T-helper 9 cell (primary cell): ENCODE results near the gene DCC.

ENCODE experiments used
- DNase-seq: peaks from one replicate; pipeline ENCODE4 v3.0.0-alpha.2; 2020

Gene DCC

GRCh38 chr18:52829876-52830405 lies 489.9 kb downstream of the DCC start:
- no peak for DNase-seq

- DNase-seq, result no peak
These were observed 504.3 kb downstream of the DCC start for GRCh38 chr18:52844323-52844722.

- DNase-seq, result no peak
These were observed 505.0 kb downstream of the DCC start for GRCh38 chr18:52845036-52845435.

- DNase-seq, result no peak
These were observed 510.1 kb downstream of the DCC start for GRCh38 chr18:52850031-52850560.

DNA sequence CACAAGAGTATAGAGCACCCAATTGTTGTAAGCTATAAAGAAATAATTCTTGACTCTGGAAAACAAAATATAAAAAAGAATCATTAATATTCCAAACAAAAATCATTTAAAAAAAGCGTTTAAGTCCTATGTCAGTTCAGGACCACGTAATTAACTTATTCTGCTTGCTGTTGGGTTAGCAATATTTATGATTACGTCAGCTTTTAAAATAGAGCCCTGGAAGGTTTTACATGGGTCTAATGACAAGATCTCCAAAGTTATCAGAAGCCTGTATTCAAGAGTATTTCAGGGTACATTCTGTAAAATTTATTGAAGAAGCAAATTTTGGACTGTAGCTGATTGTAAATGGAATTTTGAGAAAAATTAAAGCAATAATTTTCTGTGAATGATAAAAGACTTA lies 521.6 kb downstream of the DCC start:
- no peak for DNase-seq

GRCh38 chr18:52869349-52869923 lies 529.4 kb downstream of the DCC start:
- no peak for DNase-seq

DNA sequence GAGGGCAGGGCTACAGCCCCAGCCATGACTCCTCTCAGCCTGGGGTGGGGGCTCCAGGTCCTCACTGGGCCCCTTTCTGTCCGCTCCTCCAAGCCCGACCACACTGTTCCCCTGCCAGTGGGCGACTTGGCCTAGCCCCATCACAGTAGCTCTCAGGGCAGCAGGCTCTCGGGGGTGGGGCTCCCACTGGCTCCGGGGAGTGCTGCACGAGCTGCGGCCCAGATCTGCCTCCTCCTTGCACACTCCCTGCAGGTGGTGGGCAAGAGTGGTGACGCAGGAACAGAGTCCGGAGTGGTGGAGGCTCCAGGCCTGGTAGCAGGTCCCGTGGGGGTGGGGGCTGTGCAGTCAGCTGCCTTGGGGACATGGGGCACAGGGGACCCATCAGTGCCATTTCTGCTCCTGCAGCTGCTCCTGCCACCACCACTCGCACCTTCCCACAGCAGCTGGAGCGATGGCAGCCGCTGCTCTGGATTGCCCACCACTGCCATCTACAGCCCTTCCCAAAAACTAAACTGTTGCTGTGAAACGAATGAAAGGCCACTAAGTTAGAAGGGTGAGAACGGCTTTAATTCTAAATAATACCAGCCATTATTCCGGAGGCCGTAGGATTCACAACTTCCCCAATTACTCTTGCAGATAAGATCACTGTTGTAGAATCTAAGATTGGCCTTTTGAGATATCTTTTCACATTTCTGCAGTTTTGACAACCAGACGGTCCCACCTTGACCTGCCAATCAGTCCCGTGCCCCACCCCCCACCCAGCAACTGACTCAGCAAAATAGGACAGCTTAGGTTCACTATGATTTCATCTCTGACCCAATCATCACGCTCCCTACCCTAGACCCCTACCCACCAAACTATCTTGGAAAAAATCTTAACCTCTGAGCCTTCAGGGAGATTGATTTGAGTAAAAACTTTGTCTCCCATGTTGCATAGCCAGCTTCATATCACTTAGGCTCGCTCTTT lies 530.2 kb downstream of the DCC start:
- DNase-seq, result no peak

GRCh38 chr18:52874774-52875173 lies 534.8 kb downstream of the DCC start:
- no peak for DNase-seq

DNA sequence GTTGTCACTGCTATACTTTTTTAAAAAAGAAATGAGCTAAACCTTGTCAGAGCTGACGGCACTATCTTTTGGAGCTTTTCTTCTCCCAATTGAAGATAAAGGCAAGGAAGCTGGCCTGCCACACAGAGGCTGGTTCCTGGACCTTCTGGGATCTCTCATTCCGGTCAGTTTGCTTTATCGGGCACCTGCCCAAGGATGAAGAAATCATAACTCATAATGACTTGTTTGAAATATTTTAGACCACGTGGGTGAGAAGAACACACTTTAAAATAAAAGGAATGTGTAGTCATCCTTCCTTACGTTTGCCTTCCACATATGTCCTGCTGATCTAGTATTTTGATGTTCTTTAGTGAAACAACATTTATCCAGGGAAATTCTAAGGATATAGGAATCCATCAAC lies 535.7 kb downstream of the DCC start:
- DNase-seq, result no peak

DNA sequence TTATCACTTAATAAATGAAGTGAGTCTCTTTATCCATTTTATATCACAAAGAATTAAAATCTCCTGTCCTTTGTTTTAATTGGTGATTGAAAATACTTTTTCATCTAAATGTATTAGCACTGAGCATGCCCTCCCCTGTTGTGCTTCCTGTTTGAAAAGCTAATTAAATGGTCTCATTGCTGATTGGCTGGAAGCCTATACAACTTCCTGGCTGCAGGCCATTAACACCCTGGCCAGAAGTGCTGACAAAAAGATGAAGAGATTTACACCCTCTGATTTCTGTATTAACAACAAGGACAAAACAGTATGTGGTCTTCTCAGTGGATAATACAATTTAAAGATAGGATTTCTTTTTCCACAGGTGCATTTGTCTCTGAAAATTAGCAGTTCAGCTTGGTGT lies 548.0 kb downstream of the DCC start:
- DNase-seq, result no peak

DNA sequence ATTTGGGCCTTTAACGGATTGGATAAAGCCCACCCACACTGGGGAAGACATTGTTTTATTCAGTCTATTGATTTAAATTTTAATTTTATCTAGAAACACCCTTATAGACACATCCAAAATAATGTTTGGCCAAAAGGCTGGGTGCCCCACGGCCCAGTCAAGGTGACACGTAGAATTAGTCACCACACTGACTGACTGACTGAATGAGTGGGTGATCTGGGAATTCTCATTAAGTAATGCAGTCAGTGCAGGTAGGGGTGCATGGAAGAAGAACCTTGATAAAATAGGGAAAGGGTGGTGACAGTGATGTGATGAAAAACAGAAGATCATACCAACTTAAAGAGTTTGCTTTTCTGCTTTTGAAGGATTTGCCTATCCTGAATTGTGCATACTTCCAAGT lies 554.8 kb downstream of the DCC start:
- no peak for DNase-seq

GRCh38 chr18:52897611-52898484 lies 557.9 kb downstream of the DCC start:
- DNase-seq, result no peak

- DNase-seq, result no peak
These were observed 558.6 kb downstream of the DCC start for GRCh38 chr18:52898485-52899058.

- no peak for DNase-seq
These were observed 562.2 kb downstream of the DCC start for GRCh38 chr18:52902188-52902587.

DNA sequence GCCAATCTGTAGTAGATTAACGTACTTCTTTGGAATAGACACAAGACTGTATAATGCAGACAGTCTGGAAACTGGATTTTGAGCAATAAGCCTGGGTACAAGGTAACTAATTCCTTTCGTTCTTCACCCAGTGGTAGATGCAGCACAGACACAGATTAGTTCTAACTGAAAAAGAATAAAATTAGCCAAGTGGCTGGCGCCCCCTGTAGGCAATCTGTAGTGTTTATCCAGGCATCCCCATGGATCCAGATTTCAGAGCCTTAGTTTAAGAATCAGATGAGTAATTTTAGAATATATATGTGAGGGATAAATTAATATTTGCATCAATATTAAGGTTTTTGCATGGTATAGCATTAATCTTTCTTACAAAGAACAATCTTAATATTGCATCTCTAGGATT lies 563.9 kb downstream of the DCC start:
- DNase-seq, result no peak

DNA sequence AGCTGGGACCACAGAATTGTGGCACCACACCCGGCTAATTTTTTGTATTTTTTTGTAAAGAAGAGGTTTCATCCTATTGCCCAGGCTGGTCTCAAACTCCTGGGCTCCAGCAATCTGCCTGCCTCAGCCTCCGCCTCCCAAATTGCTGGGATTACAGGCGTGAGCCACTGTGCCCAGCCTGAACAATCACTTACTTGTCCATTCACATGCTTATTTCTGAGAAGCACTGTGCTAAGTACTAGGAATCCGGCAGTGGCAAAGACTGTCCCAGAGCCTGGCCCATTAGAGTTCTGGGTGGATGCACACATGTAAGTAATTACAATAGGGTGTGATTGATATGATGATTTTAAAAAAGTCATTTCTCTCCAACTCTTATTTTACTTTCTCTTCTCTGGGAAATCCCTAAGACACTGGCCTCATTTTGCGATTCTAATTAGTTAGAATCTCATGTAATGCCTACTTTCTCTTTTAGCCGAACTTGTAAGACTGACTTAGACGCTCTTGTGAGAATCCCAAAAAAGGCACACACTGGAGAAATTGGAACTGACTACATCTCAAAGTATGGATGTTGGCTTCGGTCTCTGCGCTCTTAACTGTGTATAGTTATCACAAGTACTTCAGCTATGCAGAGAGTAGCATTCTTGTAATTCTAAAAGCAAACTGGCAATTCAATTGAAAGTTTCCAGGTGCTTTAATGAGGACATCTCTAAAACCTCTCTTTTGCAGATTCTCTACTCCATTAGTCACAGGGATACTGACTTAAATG lies 567.7 kb downstream of the DCC start:
- no peak for DNase-seq

GRCh38 chr18:52914148-52914547 lies 574.2 kb downstream of the DCC start:
- DNase-seq, result no peak

GRCh38 chr18:52920665-52921064 lies 580.7 kb downstream of the DCC start:
- no peak for DNase-seq

GRCh38 chr18:52933356-52933755 lies 593.4 kb downstream of the DCC start:
- no peak for DNase-seq

- no peak for DNase-seq
These were observed 596.9 kb downstream of the DCC start for GRCh38 chr18:52936931-52937330.

- DNase-seq, result no peak
These were observed 597.8 kb downstream of the DCC start for GRCh38 chr18:52937840-52938239.

DNA sequence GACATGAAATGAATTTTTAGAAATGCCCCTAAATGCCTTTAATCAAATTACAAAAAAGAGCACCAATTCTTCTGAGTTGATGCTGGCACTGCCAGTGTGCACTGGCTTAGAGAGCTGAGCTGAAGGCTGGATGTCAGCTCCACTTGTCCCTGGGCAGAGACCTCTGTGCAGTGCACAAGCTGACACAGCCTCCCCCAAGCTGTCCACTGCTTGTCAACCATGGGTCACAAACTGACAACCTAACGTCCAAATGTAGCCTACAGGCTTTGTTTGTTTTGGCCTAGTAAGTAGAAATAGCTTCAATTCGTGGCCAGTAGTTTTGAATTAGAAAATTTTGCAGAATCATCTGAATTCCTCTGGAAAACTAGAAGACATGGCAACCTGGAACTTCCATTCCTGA lies 605.6 kb downstream of the DCC start:
- no peak for DNase-seq
